Breast epithelium (tissue), 3 donors: ENCODE data around the gene DEXI.

ENCODE experiments used
- CTCF ChIP-seq, 3 donors: fragments of 450-650 bp; IDR thresholded peaks; one replicate each; pipeline ENCODE4 v1.5.1; 2016 to 2017; ENCODE audit warnings: antibody characterized with exemption in 3 of 3, mild to moderate bottlenecking in 3 of 3, moderate library complexity in 3 of 3
- POLR2A ChIP-seq: fragments of 450-650 bp; IDR thresholded peaks from one replicate; pipeline ENCODE4 v1.6.1; 2016; ENCODE audit warnings: antibody characterized with exemption, mild to moderate bottlenecking, moderate library complexity

GRCh38 chr16:10967986-10968385 is 25.7 kb upstream of the DEXI start:
- no peak for TF ChIP-seq CTCF (IDR thresholded peaks at IDR 0.05)
- TF ChIP-seq POLR2A = no peak
